Measurements from ENCODE around the gene HBA2. TPM values are rescaled to one million over a fixed set of nuclear protein-coding genes. Genes with fewer than 3 reads are reported as not detected.

The HBA2 gene
- total RNA-seq, 1 experiment from 2014 or later: not detected

DNA sequence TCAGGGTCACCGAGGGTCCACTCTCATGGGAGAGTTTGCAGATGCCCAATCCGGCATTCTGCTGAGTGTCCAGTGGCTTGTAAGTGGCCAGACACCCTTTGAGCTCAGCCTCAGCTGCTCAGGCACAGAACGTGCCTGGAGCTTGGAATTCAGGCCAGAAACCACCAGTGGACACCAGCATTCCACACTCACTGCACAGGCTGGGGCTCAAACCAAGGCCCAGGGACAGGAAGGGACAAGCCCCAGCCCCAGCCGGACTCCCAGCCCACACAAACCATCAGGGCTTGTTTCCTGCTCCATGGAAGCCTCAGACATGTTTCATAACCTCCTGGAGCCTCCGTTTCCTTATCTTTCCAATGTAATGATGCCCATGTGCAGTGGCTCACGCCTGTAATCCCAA is 29.2 kb upstream of the HBA2 start:
- no peak for TF ChIP-seq CTCF (conservative IDR thresholded peaks at IDR 0.05)
- Histone ChIP-seq H2BK20ac (ENCODE audit: low read depth, low read length, poor library complexity, severe bottlenecking) (no peak overlapping the region), H3K4ac (ENCODE audit: low read depth, low read length) (no peak overlapping the region), H3T11ph (ENCODE audit: low read length) (no peak overlapping the region), H2BK120ac (ENCODE audit: low read depth, low read length, poor library complexity, severe bottlenecking) (no peak overlapping the region), H3K4me2 (ENCODE audit: insufficient read depth, insufficient read length, low read length) (no peak overlapping the region), H3K27ac (ENCODE audit: insufficient read length, low read depth, low read length) (no peak overlapping the region), H3K9me3 (ENCODE audit: control insufficient read depth, low read depth, low read length) (no peaks in the 10 kb centered on the region), H3K56ac (ENCODE audit: insufficient read length, low read depth, low read length) (no peak overlapping the region), H2BK12ac (ENCODE audit: insufficient read length, low read depth, low read length) (no peak overlapping the region), H3K79me1 (ENCODE audit: insufficient read depth, low read depth, low read length, poor library complexity, severe bottlenecking) (no peaks in the 10 kb centered on the region), H4K5ac (ENCODE audit: insufficient read length, low read depth, low read length) (no peak overlapping the region), H4K20me1 (ENCODE audit: control insufficient read depth, insufficient read depth, insufficient read length) (no peaks in the 10 kb centered on the region), H4K91ac (ENCODE audit: insufficient read length, low read depth, low read length) (no peak overlapping the region), H3K9ac (ENCODE audit: extremely low read depth, insufficient read length, low read length) (no peak overlapping the region), H2AFZ (ENCODE audit: low read length) (no peak overlapping the region), H3K18ac (ENCODE audit: insufficient read length, low read depth, low read length) (no peak overlapping the region), H3K23ac (ENCODE audit: insufficient read length, low read depth, low read length) (no peak overlapping the region), H2BK15ac (ENCODE audit: low read depth, low read length) (no peak overlapping the region), H3K79me2 (ENCODE audit: insufficient read depth, low read length) (no peaks in the 10 kb centered on the region), H4K8ac (replicated peaks; ENCODE audit: insufficient read length, low read depth, low read length) (no peak overlapping the region), H3K14ac (ENCODE audit: insufficient read depth, low read length) (no peak overlapping the region), H3K27me3 (ENCODE audit: insufficient read depth, low read length) (no peaks in the 10 kb centered on the region; the same call in 1 of the 2 replicates), H2AK5ac (ENCODE audit: insufficient read length, low read length) (no peak overlapping the region), H3K4me1 (ENCODE audit: insufficient read depth, low read length) (no peaks in the 10 kb centered on the region), H3K23me2 (ENCODE audit: insufficient read length, low read depth, low read length, poor library complexity, severe bottlenecking) (no peaks in the 10 kb centered on the region), H2BK5ac (ENCODE audit: insufficient read length, low read length) (no peak overlapping the region)
- no peaks in the 10 kb centered on the region; a peak in 1 of 4 replicates for H3K4me1 Mint-ChIP-seq
- WGBS (ENCODE audit: extremely low coverage, insufficient read length, low lambda C conversion rate): no CpG with 5 or more reads among the region's 6 CpGs
- no peaks in the 10 kb centered on the region; a peak in 2 of 7 replicates for H3K36me3 Mint-ChIP-seq (ENCODE audit: insufficient read depth in 1 of 3, low read depth in 3 of 3)
- no peak for DNase-seq
- H3K9me3 Mint-ChIP-seq: no peaks in the 10 kb centered on the region
- H3K27me3 Mint-ChIP-seq (ENCODE audit: low read depth): peaks cover 20% of the 10 kb centered on the region
- H3K27ac Mint-ChIP-seq: peak overlapping the region in 1 of 3 experiments; percentile 49; a peak in 1 of 7 replicates
- H3K4me3 Mint-ChIP-seq: no peak overlapping the region
